Ishikawa (cell line): ENCODE results near the gene AMMECR1.

ENCODE experiments used
- CEBPB ChIP-seq: IDR thresholded peaks from 2 replicates; pipeline ENCODE4 v1.6.1; 2012
- CREB1 ChIP-seq: IDR thresholded peaks from 2 replicates; pipeline ENCODE4 v1.6.1; 2012; ENCODE audit warnings: low read depth
- EGR1 ChIP-seq: IDR thresholded peaks from 2 replicates; pipeline ENCODE4 v1.6.1; 2012
- EP300 ChIP-seq: IDR thresholded peaks from 2 replicates; pipeline ENCODE4 v1.6.1; 2012; ENCODE audit warnings: borderline replicate concordance
- FOXM1 ChIP-seq: IDR thresholded peaks from 2 replicates; pipeline ENCODE4 v1.6.1; 2012; ENCODE audit warnings: low read depth, borderline replicate concordance
- NFIC ChIP-seq: IDR thresholded peaks from 2 replicates; pipeline ENCODE4 v1.6.1; 2012
- RAD21 ChIP-seq: IDR thresholded peaks from 2 replicates; pipeline ENCODE4 v1.6.1; 2012; ENCODE audit warnings: low read depth
- TAF1 ChIP-seq: IDR thresholded peaks from 2 replicates; pipeline ENCODE4 v1.6.1; 2012; ENCODE audit warnings: low read depth, mild to moderate bottlenecking
- TCF12 ChIP-seq: IDR thresholded peaks from 2 replicates; pipeline ENCODE4 v1.6.1; 2012; ENCODE audit warnings: low read depth
- TEAD4 ChIP-seq: IDR thresholded peaks from 2 replicates; pipeline ENCODE4 v1.6.1; 2012
- YY1 ChIP-seq: IDR thresholded peaks from 2 replicates; pipeline ENCODE4 v1.6.1; 2012; ENCODE audit warnings: low read depth
- ZBTB7A ChIP-seq: IDR thresholded peaks from 2 replicates; pipeline ENCODE4 v1.6.1; 2012; ENCODE audit warnings: low read depth
- TF ChIP-seq, protein P1 (sequence below): IDR thresholded peaks from 2 replicates; pipeline ENCODE4 v1.6.1; 2012
- TF ChIP-seq, protein P2 (sequence below): IDR thresholded peaks from 2 replicates; pipeline ENCODE4 v1.6.1; 2012
- TF ChIP-seq, protein P3 (sequence below): IDR thresholded peaks from 2 replicates; pipeline ENCODE4 v1.6.1; 2012; ENCODE audit warnings: low read depth, mild to moderate bottlenecking

Gene AMMECR1

DNA sequence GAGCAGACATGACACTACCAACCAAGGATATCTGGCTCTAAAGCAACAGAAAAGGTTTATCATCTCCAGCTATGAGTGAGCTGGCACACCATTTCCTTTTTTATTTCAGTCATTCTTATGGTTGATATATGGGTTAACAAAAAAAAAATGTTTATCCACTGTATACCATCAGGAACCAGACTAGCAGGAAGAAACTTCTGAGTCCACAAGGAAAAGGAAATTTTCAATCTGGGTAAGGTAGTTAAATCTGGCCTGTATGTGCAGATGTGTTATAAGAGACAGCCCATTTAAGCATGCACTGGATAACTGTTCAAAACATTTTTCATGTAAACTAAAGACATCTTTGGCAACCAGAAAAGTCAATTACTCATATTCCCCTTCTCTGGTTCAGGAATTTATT lies 35.0 kb downstream of the AMMECR1 start:
- no peak for TF ChIP-seq EP300

DNA sequence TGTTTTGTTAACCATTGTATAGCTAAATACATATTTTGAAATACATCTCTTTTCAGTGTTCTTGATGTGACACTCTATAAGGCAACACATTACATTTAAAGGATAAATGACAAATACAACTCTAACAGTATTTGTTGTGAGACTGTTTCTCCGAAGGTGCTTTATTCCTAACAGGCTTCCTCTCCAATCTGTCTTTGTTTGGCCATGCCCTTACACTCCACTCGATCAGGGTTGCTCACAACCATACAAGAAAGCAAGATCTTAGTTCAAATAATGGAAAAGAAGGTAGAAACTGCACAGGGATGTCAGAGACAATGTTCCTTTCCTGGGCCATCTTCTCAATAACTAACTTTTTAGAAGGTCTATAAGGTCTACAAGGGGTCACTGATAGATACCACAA lies 36.5 kb downstream of the AMMECR1 start:
- TF ChIP-seq TCF12 (no peak), RAD21 (no peak)

DNA sequence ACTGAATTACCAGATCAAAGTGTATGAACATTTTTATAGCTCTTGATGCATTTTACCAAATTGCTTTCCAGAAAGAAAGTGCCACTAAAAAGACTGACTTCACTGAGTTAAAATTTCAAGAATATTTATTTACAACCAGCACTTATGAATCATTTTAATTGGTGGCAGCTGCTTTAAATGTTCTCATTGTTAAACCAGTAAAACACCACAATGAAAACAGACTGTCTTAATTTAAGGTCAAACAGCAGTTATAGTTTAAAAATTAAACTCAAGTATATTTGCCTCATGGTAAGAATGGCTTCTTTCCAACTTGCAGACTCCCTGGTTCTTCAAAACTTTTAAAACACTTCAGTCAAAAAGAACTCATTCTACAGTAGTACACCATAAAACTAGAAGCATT lies 36.9 kb downstream of the AMMECR1 start:
- TF ChIP-seq EGR1 (no peak), TCF12 (no peak), YY1 (no peak), EP300 (no peak), NFIC (no peak)

DNA sequence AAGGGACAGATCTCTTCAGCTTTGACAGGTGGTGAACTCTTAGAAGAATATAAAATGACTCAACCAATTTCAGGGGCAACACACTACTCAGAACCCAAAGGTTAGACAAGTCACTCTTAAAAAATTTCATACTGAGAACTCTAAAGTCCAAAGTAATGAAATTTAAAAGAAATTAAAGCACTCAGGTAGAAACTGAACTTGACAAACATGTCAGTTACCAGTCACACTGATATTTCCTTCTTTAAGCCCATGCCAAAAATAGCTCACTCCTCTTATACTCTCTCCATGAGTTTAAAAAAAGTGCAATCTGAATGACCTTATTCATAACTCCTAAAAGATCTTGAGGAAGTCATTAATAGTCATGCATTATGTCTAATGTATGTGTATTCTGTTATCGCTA lies 40.3 kb downstream of the AMMECR1 start:
- TF ChIP-seq EGR1 (no peak), NFIC (no peak), CEBPB (no peak), EP300 (no peak), FOXM1 (no peak), ZBTB7A (no peak), TAF1 (no peak), TCF12 (no peak), TEAD4 (no peak), YY1 (no peak), CREB1 (no peak), RAD21 (no peak)
- TF ChIP-seq, protein P1, sequence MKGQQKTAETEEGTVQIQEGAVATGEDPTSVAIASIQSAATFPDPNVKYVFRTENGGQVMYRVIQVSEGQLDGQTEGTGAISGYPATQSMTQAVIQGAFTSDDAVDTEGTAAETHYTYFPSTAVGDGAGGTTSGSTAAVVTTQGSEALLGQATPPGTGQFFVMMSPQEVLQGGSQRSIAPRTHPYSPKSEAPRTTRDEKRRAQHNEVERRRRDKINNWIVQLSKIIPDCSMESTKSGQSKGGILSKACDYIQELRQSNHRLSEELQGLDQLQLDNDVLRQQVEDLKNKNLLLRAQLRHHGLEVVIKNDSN = no peak
- TF ChIP-seq, protein P2, sequence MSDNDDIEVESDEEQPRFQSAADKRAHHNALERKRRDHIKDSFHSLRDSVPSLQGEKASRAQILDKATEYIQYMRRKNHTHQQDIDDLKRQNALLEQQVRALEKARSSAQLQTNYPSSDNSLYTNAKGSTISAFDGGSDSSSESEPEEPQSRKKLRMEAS = no peak
- TF ChIP-seq, protein P3, sequence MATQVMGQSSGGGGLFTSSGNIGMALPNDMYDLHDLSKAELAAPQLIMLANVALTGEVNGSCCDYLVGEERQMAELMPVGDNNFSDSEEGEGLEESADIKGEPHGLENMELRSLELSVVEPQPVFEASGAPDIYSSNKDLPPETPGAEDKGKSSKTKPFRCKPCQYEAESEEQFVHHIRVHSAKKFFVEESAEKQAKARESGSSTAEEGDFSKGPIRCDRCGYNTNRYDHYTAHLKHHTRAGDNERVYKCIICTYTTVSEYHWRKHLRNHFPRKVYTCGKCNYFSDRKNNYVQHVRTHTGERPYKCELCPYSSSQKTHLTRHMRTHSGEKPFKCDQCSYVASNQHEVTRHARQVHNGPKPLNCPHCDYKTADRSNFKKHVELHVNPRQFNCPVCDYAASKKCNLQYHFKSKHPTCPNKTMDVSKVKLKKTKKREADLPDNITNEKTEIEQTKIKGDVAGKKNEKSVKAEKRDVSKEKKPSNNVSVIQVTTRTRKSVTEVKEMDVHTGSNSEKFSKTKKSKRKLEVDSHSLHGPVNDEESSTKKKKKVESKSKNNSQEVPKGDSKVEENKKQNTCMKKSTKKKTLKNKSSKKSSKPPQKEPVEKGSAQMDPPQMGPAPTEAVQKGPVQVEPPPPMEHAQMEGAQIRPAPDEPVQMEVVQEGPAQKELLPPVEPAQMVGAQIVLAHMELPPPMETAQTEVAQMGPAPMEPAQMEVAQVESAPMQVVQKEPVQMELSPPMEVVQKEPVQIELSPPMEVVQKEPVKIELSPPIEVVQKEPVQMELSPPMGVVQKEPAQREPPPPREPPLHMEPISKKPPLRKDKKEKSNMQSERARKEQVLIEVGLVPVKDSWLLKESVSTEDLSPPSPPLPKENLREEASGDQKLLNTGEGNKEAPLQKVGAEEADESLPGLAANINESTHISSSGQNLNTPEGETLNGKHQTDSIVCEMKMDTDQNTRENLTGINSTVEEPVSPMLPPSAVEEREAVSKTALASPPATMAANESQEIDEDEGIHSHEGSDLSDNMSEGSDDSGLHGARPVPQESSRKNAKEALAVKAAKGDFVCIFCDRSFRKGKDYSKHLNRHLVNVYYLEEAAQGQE = no peak

DNA sequence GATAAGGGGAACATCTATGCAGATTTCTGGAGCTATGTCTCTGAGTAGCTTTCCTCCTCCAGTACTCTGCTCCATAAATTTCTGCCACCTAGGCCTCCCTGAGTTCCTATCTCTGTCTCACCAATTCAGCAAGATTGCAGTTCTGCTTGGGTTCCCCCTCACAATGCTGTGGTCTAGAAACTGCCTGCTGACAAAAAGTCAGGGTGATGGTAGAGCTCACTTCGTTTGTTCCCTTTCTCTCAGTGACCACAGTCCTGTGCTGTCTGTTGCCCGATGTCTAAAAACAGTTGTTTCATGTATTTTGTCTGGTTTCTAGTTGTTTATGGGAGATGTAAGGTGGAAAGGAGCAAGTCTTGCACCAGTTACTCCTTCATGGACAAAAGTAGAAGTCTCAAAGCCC lies 41.1 kb downstream of the AMMECR1 start:
- TF ChIP-seq TAF1 (no peak), RAD21 (no peak), YY1 (no peak), EGR1 (no peak), TCF12 (no peak), CEBPB (no peak), CREB1 (no peak), TEAD4 (no peak), ZBTB7A (no peak), FOXM1 (no peak), EP300 (no peak), NFIC (no peak)
- TF ChIP-seq, protein P1 = no peak
- TF ChIP-seq, protein P3 = no peak
- TF ChIP-seq, protein P2 = no peak

DNA sequence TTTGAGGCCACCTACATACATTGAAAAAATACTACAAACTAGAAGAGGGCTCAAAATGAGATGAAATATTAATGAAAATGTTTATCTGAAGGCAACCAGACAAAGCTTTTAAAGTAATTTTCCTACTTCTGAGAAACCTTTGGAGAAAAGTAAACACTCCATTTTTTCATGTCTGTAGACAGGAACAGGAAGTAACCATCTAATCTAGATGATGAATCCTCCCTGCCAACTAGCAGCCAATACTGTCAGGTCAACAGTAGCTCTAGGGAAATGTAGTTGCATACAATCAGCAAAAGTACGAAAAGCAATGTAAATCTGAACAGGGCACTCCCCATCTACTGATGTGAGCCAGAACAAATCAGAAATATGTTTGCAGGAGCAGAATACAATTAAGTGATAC lies 49.0 kb downstream of the AMMECR1 start:
- TF ChIP-seq EP300 (no peak), CREB1 (no peak), NFIC (no peak), EGR1 (no peak), CEBPB (no peak), YY1 (no peak), TEAD4 (no peak), RAD21 (no peak), TAF1 (no peak), FOXM1 (no peak)
- TF ChIP-seq, protein P1 = no peak
- TF ChIP-seq, protein P2 = no peak
